Suprapubic skin (tissue), 4 donors: ENCODE data around the gene SAMD7. TPM values are rescaled to one million over a fixed set of nuclear protein-coding genes. Genes with fewer than 3 reads are reported as not detected.

Experiments
- DNase-seq, 2 donors: peaks; one replicate each; pipeline ENCODE4 v3.0.0-alpha.2; 2019; ENCODE audit warnings: low spot score in 2 of 2
- H3K27ac ChIP-seq: fragments of 200-600 bp; sonication (generic); one replicate; pipeline ENCODE4 v1.5.1; 2019
- H3K27me3 ChIP-seq: fragments of 200-600 bp; sonication (generic); one replicate; pipeline ENCODE4 v1.5.1; 2019
- H3K36me3 ChIP-seq: fragments of 200-600 bp; sonication (generic); one replicate; pipeline ENCODE4 v1.5.1; 2019
- H3K4me1 ChIP-seq: fragments of 200-600 bp; sonication (generic); one replicate; pipeline ENCODE4 v1.5.1; 2019
- H3K4me3 ChIP-seq: fragments of 200-600 bp; sonication (generic); one replicate; pipeline ENCODE4 v1.5.1; 2019; ENCODE audit warnings: mild to moderate bottlenecking
- H3K9me3 ChIP-seq: fragments of 200-600 bp; sonication (generic); one replicate; pipeline ENCODE4 v1.5.1; 2019
- EP300 ChIP-seq: sonication (generic); formaldehyde crosslinking; IDR thresholded peaks from one replicate; pipeline ENCODE4 v1.6.1; 2017; ENCODE audit warnings: antibody characterized with exemption
- POLR2A ChIP-seq, 2 donors: fragments of 450-650 bp; IDR thresholded peaks; one replicate each; pipeline ENCODE4 v1.6.1; 2017; ENCODE audit warnings: antibody characterized with exemption in 2 of 2, mild to moderate bottlenecking in 2 of 2, moderate library complexity in 2 of 2
- POLR2AphosphoS5 ChIP-seq, 3 donors: sonication (generic); formaldehyde crosslinking; IDR thresholded peaks; one replicate each; pipeline ENCODE4 v1.6.1; 2017; ENCODE audit warnings: antibody characterized with exemption in 3 of 3
- WGBS: methylation state at CpG from one replicate; pipeline ENCODE4 v1.1.5; 2018; 5-methylcytosine and 5-hydroxymethylcytosine counted together
- total RNA-seq, 4 donors: library from RNA; depleted of rRNA; stranded (reverse); fragments of >200 nt; gene quantifications; one replicate each; pipeline ENCODE4 v1.1.0, GENCODE V29; 2016
- TF ChIP-seq, protein P1 (sequence below), 2 donors: fragments of 200-600 bp in 1 of 2; fragments of 450-650 bp in 1 of 2; sonication (generic) in 1 of 2; IDR thresholded peaks; one replicate each; pipeline ENCODE4 v1.5.1; 2016 to 2019; ENCODE audit warnings: antibody characterized with exemption in 2 of 2, mild to moderate bottlenecking in 1 of 2, moderate library complexity in 1 of 2

The SAMD7 gene
- total RNA-seq, 4 donors from 2014 or later, result not detected

DNA sequence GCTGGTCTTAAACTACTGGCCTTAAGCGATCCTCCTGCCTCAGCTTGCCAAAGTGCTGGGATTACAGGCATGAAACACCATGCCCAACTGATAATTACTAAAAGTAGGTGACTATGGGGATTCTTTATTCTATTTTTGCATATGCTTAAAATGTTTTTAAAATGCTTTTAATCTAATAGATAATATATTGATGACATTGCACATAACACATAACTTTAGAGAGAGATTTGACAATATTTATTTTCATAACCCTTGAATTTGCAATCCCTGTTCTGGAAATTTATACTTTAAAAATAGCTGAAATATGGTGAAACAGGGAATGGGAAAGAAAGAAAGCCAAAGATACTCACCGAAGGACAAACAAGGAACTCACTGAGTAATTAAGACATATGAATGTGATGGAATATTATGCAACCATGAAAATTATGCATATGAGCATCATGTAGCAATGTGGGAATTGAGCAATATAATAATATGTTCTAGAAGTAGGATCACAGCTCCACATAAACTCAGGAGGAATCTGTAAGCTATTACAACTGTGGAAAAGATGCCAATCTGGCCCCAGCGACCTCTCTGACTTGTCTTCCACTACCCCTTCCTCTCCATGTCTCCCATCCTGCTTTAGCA is 43.7 kb upstream of the SAMD7 start:
- Histone ChIP-seq H3K4me3 (no peak overlapping the region), H3K36me3 (no peaks in the 10 kb centered on the region), H3K27me3 (no peaks in the 10 kb centered on the region), H3K27ac (no peak overlapping the region), H3K4me1 (no peaks in the 10 kb centered on the region), H3K9me3 (no peaks in the 10 kb centered on the region)
- TF ChIP-seq EP300 (no peak), POLR2A (IDR thresholded peaks at IDR 0.05) (no peak), POLR2AphosphoS5 (IDR thresholded peaks at IDR 0.05) (no peak)
- TF ChIP-seq, protein P1, sequence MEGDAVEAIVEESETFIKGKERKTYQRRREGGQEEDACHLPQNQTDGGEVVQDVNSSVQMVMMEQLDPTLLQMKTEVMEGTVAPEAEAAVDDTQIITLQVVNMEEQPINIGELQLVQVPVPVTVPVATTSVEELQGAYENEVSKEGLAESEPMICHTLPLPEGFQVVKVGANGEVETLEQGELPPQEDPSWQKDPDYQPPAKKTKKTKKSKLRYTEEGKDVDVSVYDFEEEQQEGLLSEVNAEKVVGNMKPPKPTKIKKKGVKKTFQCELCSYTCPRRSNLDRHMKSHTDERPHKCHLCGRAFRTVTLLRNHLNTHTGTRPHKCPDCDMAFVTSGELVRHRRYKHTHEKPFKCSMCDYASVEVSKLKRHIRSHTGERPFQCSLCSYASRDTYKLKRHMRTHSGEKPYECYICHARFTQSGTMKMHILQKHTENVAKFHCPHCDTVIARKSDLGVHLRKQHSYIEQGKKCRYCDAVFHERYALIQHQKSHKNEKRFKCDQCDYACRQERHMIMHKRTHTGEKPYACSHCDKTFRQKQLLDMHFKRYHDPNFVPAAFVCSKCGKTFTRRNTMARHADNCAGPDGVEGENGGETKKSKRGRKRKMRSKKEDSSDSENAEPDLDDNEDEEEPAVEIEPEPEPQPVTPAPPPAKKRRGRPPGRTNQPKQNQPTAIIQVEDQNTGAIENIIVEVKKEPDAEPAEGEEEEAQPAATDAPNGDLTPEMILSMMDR (IDR thresholded peaks at IDR 0.05), result no peak
- 87% methylated on average over 3 of the region's 3 CpGs for WGBS
- DNase-seq, result no peak

DNA sequence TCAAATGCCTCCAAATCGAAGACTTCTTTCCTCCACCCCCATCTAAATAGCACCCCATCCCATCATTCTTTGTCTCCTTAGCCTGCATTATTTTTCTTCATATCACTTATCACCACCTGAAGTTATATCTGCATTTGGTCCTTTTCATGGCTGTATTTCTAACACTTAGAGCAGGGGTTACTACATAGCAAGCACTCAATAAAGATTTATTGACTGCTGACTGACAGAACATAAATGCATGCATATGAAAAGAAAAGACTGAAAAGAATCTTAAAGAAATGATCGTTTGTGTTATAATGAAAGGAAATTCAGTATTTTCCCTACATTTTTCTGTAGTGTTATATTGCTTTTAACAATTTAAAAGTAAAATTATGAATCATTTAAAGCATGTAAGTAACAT is 43.0 kb upstream of the SAMD7 start:
- no peak for DNase-seq
- H3K27me3 ChIP-seq, result no peaks in the 10 kb centered on the region
- H3K27ac ChIP-seq, result no peak overlapping the region
- 75% methylated on average over 2 of the region's 2 CpGs for WGBS
- no peak overlapping the region for H3K4me3 ChIP-seq
- TF ChIP-seq, protein P1 (IDR thresholded peaks at IDR 0.05), result no peak
- no peak for TF ChIP-seq POLR2A (IDR thresholded peaks at IDR 0.05)
- H3K4me1 ChIP-seq, result no peaks in the 10 kb centered on the region
- no peaks in the 10 kb centered on the region for H3K36me3 ChIP-seq
- no peaks in the 10 kb centered on the region for H3K9me3 ChIP-seq

DNA sequence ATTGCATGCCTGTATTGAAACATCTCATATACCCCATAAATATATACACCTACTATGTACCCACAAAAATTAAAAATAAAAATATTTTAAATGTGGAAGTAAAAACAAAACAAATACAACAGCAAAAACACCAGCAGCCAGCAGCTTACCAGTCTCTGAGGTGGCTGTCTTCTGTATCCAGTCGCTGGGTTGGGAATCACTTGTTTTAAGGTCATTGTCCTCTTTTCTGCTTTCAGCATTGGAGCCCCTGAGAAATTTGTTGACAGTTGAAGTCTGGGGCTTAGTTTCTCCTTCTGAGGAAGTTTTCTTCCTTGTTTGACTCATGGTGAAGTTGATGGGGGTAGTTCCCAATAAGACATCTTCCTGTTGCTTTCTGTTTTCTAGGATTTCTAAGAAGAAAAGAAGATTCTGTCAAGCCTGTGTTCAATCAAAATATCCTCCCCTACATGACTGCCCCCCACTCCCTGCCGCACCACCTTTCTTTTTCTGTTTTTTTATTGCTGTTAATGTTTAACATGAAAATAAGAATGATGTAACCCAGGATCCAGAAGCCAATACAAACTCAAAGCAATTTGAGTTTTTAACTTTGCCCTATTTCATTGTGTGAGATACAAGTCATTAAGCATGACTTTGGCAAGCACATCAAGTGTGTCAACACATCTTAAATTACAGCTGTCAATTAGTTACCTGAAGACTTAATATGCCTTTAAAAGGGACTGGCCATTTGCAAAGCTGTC is 41.7 kb upstream of the SAMD7 start, which contains the start of gene LRRC31:
TSS of gene LRRC31 (minus strand) at position 452 of the 737 bp plus-strand sequence. CDS start at position 324, 128 bp downstream.
- H3K4me3 ChIP-seq, result no peak within 1 kb of the TSS
- WGBS, result 59% methylated on average over 2 of the region's 2 CpGs
- TF ChIP-seq POLR2A (IDR thresholded peaks at IDR 0.05) (no peak), EP300 (no peak), POLR2AphosphoS5 (IDR thresholded peaks at IDR 0.05) (no peak)
- TF ChIP-seq, protein P1 (IDR thresholded peaks at IDR 0.05), result no peak

DNA sequence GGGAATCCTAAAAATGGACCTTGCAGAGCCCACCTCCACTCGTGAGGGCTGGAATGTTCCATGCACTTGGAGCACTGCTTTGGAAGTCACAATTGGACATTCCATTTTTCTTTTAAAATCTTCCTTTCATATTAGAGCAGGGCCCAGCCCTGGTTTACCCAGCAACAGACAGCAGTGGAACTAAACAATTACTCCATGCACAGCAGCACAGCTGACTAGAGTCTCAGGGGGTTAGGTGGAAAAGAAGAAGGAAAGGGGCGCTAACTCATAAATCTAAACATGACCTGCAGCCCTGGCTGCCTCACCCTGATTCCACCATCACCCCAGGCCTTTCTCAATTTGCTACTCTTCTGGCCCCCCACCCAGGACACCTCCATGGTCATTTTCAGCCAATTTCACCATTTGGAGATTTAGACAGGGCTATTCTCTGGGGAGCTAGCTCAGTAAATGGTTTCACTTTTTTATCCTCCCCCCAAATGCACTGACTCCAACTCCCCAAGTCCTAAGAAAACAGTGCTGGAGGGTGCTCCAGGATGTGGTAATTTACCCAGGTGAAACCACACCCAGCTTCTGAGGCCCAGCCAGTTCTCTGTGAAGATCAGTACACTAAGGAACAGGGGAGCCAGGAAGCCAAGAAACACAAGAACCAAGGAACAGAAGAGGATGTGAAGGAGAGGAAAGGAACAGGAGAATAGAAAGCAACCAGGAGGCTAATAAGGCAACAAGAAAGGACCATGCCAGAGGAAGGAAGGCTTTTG is 40.1 kb upstream of the SAMD7 start:
- WGBS, result 75% methylated on average over 2 of the region's 2 CpGs
- TF ChIP-seq EP300 (no peak), POLR2A (IDR thresholded peaks at IDR 0.05) (no peak), POLR2AphosphoS5 (IDR thresholded peaks at IDR 0.05) (no peak)
- TF ChIP-seq, protein P1 (IDR thresholded peaks at IDR 0.05), result no peak
- Histone ChIP-seq H3K4me1 (no peaks in the 10 kb centered on the region), H3K27me3 (no peaks in the 10 kb centered on the region), H3K4me3 (no peak overlapping the region), H3K36me3 (no peaks in the 10 kb centered on the region), H3K27ac (no peak overlapping the region), H3K9me3 (no peaks in the 10 kb centered on the region)
- no peak for DNase-seq

More for the DNA sequence above, 41.7 kb upstream of the SAMD7 start, which contains the start of gene LRRC31:
- H3K27ac ChIP-seq, result no peak within 1 kb of the TSS
- no peak for DNase-seq
- H3K9me3 ChIP-seq, result no peaks in the 10 kb centered on the region
- H3K4me1 ChIP-seq, result no peaks in the 10 kb centered on the region
- H3K36me3 ChIP-seq, result no peaks in the 10 kb centered on the region
- no peaks in the 10 kb centered on the region for H3K27me3 ChIP-seq
